Left lobe of liver (tissue), 2 donors: ENCODE data around the gene TSEN34. TPM values are rescaled to one million over a fixed set of nuclear protein-coding genes. Genes with fewer than 3 reads are reported as not detected.
"Not testable (repeated sequence)": the region's sequence is repeated elsewhere in the genome, so short reads cannot be mapped to it uniquely, and the experiment has no call there.

Experiments used
- ATAC-seq: fragments of 200-7000 bp; cut with Tn5 transposase; one replicate; pipeline ENCODE4 v1.9.1; 2020; ENCODE audit warnings: mild to moderate bottlenecking, moderate library complexity
- DNase-seq: peaks from one replicate; pipeline ENCODE4 v3.0.0-alpha.2; 2020; ENCODE audit warnings: low spot score
- total RNA-seq: library from RNA; stranded (reverse); gene quantifications from one replicate; pipeline ENCODE4 v1.2.1, GENCODE V29; 2021
- donor health status: DM: no; HTN: no; CAD: no; lungs with moderate emphysema.
- donor health status: DM: no; HTN: yes; CAD: no.

The TSEN34 gene
- total RNA-seq, 1 donor from 2014 or later = 17.4 TPM

DNA sequence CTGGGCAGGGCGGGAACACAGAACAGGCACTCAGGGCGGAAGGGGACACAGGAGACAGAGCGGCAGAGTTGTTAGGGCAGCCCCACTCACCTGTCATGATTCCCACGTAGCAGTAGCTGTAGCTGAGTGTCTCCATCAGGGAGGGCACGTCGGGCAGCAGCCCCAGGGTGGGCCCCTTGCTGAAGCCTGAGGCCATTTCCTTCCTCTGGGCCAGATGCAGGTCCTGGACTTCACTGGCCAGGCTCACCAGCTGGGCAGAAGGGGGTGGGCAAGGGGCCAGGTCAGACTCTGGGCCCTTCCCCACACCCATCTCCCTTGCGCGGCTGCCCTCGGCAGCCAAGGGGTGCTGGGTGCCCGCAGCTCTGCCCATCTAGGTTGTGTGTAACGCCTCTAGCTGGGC is 7.7 kb upstream of the TSEN34 start:
- ATAC-seq (no peak), DNase-seq (no peak)

- no peak for DNase-seq
- no peak for ATAC-seq
These were observed 4.8 kb upstream of the TSEN34 start for GRCh38 chr19:54186351-54186750.

- ATAC-seq (no peak), DNase-seq (no peak)
These were observed 4.2 kb upstream of the TSEN34 start for GRCh38 chr19:54186934-54187381.

- no peak for ATAC-seq
- DNase-seq = no peak
These were observed 2.8 kb upstream of the TSEN34 start for GRCh38 chr19:54188215-54188871.

GRCh38 chr19:54189145-54189734 is 1.9 kb upstream of the TSEN34 start, which contains the start of gene MBOAT7:
TSS of gene MBOAT7 (minus strand) at chr19:54189580. CDS start at chr19:54188508, 1,072 bp downstream.
- DNase-seq = no peak

DNA sequence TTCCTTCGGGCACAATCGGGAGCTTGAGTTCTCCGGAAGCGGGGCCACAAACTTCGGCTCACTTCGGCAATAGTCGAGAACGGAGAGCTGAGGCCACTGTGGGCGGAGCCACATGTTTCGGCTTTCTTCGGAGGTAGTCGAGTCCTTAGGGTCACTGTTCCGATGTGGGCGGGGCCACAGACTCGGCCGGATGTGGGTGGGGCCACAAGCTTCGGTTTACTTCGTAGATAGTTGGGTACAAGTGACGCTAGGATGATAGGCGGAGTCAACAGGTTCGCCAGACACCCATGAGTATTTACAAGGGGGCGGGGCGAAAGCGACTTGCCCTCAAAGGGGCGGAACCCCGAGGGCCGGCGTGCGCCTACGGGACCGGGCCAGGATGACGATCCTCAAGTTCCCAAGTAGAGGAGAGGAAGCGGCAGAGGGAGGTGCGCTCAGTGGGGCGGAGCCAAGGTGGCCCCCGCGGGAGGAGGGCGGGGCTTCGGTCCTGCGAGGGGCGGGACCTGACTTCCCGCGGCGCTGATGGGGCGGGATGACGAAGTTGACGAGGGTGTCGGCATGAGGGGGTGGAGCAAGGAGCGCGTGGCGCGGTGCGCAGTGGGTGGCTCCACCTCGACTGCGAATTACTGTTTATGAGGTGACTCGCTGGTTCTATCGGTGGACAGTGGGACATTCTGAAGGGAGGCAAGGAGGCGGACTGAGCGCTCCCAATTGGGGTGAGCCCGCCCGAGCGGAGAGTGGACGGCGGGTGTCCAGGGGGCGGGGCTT is 1.2 kb upstream of the TSEN34 start:
- peak; percentile 71 for ATAC-seq
- DNase-seq = peak; percentile 100

More at GRCh38 chr19:54189145-54189734, 1.9 kb upstream of the TSEN34 start, which contains the start of gene MBOAT7:
- peak; percentile 50 for ATAC-seq

GRCh38 chr19:54190503-54191010 is 551 bp upstream of the TSEN34 start:
- peak; percentile 69 for ATAC-seq
- DNase-seq = peak; percentile 100

GRCh38 chr19:54191811-54192453 is 824 bp downstream of the TSEN34 start:
- DNase-seq = no peak
- ATAC-seq = no peak

DNA sequence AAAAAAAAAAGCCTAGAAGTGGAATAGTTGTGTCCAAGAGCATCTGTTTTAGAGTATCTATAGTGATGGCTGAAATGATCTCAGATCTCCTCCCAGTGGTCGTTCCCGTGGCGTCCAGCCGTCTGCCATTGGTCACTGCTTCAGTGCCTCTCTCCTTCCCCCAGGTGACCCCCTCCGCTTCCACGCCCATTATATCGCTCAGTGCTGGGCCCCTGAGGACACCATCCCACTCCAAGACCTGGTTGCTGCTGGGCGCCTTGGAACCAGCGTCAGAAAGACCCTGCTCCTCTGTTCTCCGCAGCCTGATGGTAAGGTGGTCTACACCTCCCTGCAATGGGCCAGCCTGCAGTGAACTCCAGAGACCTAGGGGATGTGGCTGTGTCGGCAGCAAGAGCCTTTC is 1.9 kb downstream of the TSEN34 start:
- DNase-seq (no peak), ATAC-seq (no peak)

- DNase-seq = not testable (repeated sequence)
These were observed 3.4 kb downstream of the TSEN34 start for GRCh38 chr19:54194463-54194862.

GRCh38 chr19:54196536-54196935 is 5.4 kb downstream of the TSEN34 start:
- DNase-seq (no peak), ATAC-seq (peak; percentile 36)

More at GRCh38 chr19:54194463-54194862, 3.4 kb downstream of the TSEN34 start:
- ATAC-seq = not testable (repeated sequence)

GRCh38 chr19:54197121-54197520 is 6.0 kb downstream of the TSEN34 start:
- DNase-seq (no peak), ATAC-seq (no peak)

- DNase-seq (no peak), ATAC-seq (no peak)
These were observed 8.3 kb downstream of the TSEN34 start for GRCh38 chr19:54199401-54199800.

- no peak for ATAC-seq
These were observed 10.1 kb downstream of the TSEN34 start for GRCh38 chr19:54201172-54201701.

GRCh38 chr19:54201980-54202379 is 10.9 kb downstream of the TSEN34 start:
- DNase-seq (no peak), ATAC-seq (no peak)

More at GRCh38 chr19:54201172-54201701, 10.1 kb downstream of the TSEN34 start:
- DNase-seq = no peak

DNA sequence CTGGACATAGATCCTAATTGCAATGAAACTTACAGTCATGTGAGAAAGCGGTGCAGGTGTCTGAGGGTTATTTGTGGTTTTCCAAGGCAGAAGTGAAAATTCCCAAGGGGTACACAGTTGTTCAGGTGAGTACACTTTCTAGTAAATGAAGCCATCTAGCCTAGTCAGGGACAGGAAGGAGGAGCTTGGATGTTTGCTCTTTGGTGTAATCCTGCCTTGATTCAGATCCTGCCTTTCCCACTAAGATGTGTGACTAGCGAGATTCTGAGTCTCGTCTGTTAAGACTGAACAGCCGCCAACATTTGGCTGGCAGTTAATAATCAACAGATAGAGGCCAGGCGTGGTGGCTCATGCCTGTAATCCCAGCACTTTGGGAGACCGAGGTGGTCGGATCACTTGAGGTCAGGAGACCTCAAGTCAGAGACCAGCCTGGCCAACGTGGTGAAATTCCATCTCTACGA is 12.1 kb downstream of the TSEN34 start:
- DNase-seq (peak; percentile 79), ATAC-seq (peak; percentile 58)

DNA sequence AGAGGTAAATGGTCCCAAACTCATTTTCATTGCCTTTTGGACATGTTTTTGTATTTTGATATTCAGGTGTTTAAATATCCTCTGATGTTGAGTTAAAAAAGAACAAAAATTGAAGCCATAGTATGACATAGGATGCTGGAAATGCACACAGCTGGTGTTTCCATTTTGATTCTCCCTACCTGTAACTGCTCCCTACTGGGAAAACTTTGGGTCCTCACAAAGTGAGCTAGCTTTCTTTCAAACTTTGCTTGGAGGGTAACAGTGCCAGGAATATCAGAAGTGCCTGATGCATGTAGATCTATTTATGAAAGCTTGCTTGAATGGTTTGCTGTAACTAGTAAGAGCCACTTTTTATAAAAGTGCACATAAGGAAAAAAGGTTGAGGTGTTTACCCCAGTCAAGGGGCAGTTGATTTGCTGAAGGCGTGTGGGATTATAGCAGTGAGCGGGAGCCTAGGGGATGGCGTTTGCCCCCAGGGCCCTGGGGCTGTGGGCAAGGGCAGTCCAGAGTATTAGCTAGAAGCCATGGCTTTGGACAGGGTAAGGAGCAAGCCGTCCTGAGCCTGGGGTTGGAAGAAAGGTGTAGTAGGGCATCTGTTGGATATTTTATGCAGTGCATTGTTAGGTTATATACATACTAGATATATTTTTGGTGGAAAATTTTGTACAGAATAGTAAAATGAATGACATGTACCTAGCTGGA is 13.8 kb downstream of the TSEN34 start:
- ATAC-seq = no peak

GRCh38 chr19:54206030-54206830 is 15.1 kb downstream of the TSEN34 start:
- DNase-seq (no peak), ATAC-seq (no peak)

More for the DNA sequence above, 13.8 kb downstream of the TSEN34 start:
- no peak for DNase-seq

DNA sequence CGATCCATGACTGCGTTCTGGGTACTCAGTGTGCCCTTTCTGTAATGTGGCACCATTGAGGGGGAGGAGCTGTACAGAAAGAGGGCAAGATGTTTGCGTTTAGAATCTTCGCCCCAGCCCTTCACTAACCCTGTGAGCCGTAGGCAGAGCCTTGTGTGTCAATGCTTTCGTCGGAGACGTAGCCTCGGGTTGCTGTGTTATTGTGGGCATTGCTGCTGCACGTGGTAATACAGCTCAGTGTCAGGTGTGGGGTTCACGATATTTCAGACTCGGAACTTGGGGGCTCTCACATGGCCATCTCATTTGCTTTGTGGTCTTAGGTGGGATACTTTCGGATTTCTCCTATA is 15.7 kb downstream of the TSEN34 start:
- ATAC-seq (no peak), DNase-seq (no peak)
